Stimulated activated naive CD4-positive, alpha-beta T cell (primary cell): ENCODE measurements around the gene NGEF.

ENCODE experiments used
- DNase-seq, 6 experiments: peaks; one replicate each; lab custom pipeline; 2025; lab: John Stamatoyannopoulos, UW

Gene NGEF

GRCh38 chr2:233042549-233042948, 29.5 kb upstream of the NGEF start:
- DNase-seq: no peak

- no peak for DNase-seq
Measured at GRCh38 chr2:233041722-233042323, 28.8 kb upstream of the NGEF start.

- DNase-seq: no peak
Measured at GRCh38 chr2:233040571-233040970, 27.5 kb upstream of the NGEF start.

GRCh38 chr2:233039846-233040530, 26.9 kb upstream of the NGEF start:
- DNase-seq: no peak

GRCh38 chr2:233039212-233039845, 26.3 kb upstream of the NGEF start:
- no peak for DNase-seq

- no peak for DNase-seq
Measured at GRCh38 chr2:233037078-233037477, 24.0 kb upstream of the NGEF start.

- no peak for DNase-seq
Measured at GRCh38 chr2:233036162-233036838, 23.2 kb upstream of the NGEF start.

- DNase-seq: no peak
Measured at GRCh38 chr2:233035426-233036161, 22.5 kb upstream of the NGEF start.

GRCh38 chr2:233034091-233034882, 21.2 kb upstream of the NGEF start:
- no peak for DNase-seq

- no peak for DNase-seq
Measured at GRCh38 chr2:233033672-233034071, 20.6 kb upstream of the NGEF start.

GRCh38 chr2:233032551-233033320, 19.7 kb upstream of the NGEF start, which contains the start of gene NEU2:
TSS of gene NEU2 (plus strand) at chr2:233032672. CDS start at chr2:233032672, 0 bp downstream.
- no peak for DNase-seq

GRCh38 chr2:233031556-233032500, 18.8 kb upstream of the NGEF start:
- no peak for DNase-seq

GRCh38 chr2:233029321-233029720, 16.3 kb upstream of the NGEF start:
- DNase-seq: no peak

- no peak for DNase-seq
Measured at GRCh38 chr2:233026198-233026813, 13.2 kb upstream of the NGEF start.

- no peak for DNase-seq
Measured at GRCh38 chr2:233025706-233026105, 12.7 kb upstream of the NGEF start.

- no peak for DNase-seq
Measured at GRCh38 chr2:233023761-233024410, 10.8 kb upstream of the NGEF start.

- no peak for DNase-seq
Measured at GRCh38 chr2:233023007-233023760, 10.1 kb upstream of the NGEF start.

- DNase-seq: no peak
Measured at GRCh38 chr2:233022561-233022960, 9.5 kb upstream of the NGEF start.
